WTC11 (cell line): ENCODE data around the gene TMEM97.

ENCODE experiments used
- ETV6 ChIP-seq: sonication (generic); formaldehyde crosslinking; IDR thresholded peaks from 2 replicates; pipeline ENCODE4 v1.8.1; 2022; ENCODE audit warnings: mild to moderate bottlenecking, missing genetic modification reagents
- NFYB ChIP-seq: sonication (generic); formaldehyde crosslinking; conservative IDR thresholded peaks from 2 replicates; pipeline ENCODE4 v1.8.0; 2022; ENCODE audit warnings: low read depth, missing genetic modification reagents
- TEAD4 ChIP-seq: sonication (generic); formaldehyde crosslinking; IDR thresholded peaks from 2 replicates; pipeline ENCODE4 v1.8.0; 2022; ENCODE audit warnings: mild to moderate bottlenecking, missing genetic modification reagents
- TF ChIP-seq, protein P1 (sequence below): sonication (generic); formaldehyde crosslinking; IDR thresholded peaks from 2 replicates; pipeline ENCODE4 v1.8.0; 2022; ENCODE audit warnings: mild to moderate bottlenecking, missing genetic modification reagents
- TF ChIP-seq, protein P2 (sequence below): fragments of 200-600 bp; IDR thresholded peaks from 2 replicates; pipeline ENCODE4 v1.8.0; 2022; ENCODE audit warnings: antibody characterized with exemption
- TF ChIP-seq, protein P3 (sequence below): sonication (generic); formaldehyde crosslinking; IDR thresholded peaks from 2 replicates; pipeline ENCODE4 v1.8.1; 2022; ENCODE audit warnings: low read depth, mild to moderate bottlenecking, moderate library complexity, missing genetic modification reagents, borderline replicate concordance
- TF ChIP-seq, protein P4 (sequence below): sonication (generic); formaldehyde crosslinking; IDR thresholded peaks from 2 replicates; pipeline ENCODE4 v1.8.0; 2022; ENCODE audit warnings: mild to moderate bottlenecking, missing genetic modification reagents
- TF ChIP-seq, protein P5 (sequence below): sonication (generic); formaldehyde crosslinking; IDR thresholded peaks from 2 replicates; pipeline ENCODE4 v1.8.0; 2022; ENCODE audit warnings: mild to moderate bottlenecking, missing genetic modification reagents

DNA sequence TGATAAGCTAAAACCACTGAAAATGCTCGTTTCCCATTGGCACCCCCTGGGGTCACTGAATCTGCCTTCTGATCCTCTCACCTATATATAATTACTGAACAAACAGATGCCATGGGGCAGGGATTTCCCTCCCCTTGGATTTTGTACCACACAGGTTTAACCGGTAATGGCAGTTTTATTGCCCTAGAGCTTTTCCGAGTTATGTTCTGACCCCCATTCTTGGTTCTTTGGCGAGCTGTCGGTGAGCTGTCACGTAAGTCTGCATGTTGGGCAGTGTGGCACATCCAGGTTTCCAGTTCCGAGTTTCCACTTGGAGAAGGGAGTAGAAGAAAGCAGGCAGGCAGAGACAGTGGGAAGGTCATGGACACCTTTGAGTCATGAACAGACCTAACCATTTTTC, 7.1 kb downstream of the TMEM97 start:
- TF ChIP-seq, protein P1, sequence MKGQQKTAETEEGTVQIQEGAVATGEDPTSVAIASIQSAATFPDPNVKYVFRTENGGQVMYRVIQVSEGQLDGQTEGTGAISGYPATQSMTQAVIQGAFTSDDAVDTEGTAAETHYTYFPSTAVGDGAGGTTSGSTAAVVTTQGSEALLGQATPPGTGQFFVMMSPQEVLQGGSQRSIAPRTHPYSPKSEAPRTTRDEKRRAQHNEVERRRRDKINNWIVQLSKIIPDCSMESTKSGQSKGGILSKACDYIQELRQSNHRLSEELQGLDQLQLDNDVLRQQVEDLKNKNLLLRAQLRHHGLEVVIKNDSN (CRISPR knock-in tag), result no peak
- TF ChIP-seq ETV6 (CRISPR knock-in tag), result no peak
- TF ChIP-seq, protein P2, sequence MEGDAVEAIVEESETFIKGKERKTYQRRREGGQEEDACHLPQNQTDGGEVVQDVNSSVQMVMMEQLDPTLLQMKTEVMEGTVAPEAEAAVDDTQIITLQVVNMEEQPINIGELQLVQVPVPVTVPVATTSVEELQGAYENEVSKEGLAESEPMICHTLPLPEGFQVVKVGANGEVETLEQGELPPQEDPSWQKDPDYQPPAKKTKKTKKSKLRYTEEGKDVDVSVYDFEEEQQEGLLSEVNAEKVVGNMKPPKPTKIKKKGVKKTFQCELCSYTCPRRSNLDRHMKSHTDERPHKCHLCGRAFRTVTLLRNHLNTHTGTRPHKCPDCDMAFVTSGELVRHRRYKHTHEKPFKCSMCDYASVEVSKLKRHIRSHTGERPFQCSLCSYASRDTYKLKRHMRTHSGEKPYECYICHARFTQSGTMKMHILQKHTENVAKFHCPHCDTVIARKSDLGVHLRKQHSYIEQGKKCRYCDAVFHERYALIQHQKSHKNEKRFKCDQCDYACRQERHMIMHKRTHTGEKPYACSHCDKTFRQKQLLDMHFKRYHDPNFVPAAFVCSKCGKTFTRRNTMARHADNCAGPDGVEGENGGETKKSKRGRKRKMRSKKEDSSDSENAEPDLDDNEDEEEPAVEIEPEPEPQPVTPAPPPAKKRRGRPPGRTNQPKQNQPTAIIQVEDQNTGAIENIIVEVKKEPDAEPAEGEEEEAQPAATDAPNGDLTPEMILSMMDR, result no peak
- TF ChIP-seq TEAD4, result no peak
- TF ChIP-seq, protein P3, sequence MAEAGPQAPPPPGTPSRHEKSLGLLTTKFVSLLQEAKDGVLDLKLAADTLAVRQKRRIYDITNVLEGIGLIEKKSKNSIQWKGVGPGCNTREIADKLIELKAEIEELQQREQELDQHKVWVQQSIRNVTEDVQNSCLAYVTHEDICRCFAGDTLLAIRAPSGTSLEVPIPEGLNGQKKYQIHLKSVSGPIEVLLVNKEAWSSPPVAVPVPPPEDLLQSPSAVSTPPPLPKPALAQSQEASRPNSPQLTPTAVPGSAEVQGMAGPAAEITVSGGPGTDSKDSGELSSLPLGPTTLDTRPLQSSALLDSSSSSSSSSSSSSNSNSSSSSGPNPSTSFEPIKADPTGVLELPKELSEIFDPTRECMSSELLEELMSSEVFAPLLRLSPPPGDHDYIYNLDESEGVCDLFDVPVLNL (CRISPR knock-in tag), result no peak
- TF ChIP-seq NFYB, result no peak
- TF ChIP-seq, protein P4, sequence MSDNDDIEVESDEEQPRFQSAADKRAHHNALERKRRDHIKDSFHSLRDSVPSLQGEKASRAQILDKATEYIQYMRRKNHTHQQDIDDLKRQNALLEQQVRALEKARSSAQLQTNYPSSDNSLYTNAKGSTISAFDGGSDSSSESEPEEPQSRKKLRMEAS, result no peak
- TF ChIP-seq, protein P5, sequence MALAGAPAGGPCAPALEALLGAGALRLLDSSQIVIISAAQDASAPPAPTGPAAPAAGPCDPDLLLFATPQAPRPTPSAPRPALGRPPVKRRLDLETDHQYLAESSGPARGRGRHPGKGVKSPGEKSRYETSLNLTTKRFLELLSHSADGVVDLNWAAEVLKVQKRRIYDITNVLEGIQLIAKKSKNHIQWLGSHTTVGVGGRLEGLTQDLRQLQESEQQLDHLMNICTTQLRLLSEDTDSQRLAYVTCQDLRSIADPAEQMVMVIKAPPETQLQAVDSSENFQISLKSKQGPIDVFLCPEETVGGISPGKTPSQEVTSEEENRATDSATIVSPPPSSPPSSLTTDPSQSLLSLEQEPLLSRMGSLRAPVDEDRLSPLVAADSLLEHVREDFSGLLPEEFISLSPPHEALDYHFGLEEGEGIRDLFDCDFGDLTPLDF (CRISPR knock-in tag), result no peak
